KBM-7 (cell line): ENCODE results near the gene COL1A2.

ENCODE experiments used
- DNase-seq: peaks from one replicate; pipeline ENCODE4 v3.0.0-alpha.2; 2015
- in situ Hi-C: fragments of 300-500 bp; cut with MboI; formaldehyde crosslinking; loops from 2 replicates; pipeline ENCODE4 v1.14.3; 2020; ENCODE audit warnings: low sequenced_read_pairs, low pct_unique_long_range_greater_than_20kb, mixed read lengths

Gene COL1A2

DNA sequence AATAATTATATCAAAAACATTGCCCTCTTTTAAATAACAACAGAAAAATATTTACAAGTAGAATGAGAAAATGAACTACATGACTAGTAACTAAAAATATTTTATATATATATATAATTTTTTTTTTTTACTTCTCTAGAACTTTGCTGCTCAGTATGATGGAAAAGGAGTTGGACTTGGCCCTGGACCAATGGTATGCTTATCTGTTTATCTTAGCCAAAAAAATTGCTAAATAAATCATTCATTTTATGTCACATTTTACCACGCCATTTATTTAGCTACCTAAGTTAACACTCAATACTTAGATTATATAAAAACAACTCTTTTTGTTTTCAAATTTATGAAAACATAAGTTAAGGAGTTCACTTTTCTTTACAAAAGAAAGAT is 6.7 kb downstream of the COL1A2 start:
- in situ Hi-C loops = no loop called here
- DNase-seq = no peak

DNA sequence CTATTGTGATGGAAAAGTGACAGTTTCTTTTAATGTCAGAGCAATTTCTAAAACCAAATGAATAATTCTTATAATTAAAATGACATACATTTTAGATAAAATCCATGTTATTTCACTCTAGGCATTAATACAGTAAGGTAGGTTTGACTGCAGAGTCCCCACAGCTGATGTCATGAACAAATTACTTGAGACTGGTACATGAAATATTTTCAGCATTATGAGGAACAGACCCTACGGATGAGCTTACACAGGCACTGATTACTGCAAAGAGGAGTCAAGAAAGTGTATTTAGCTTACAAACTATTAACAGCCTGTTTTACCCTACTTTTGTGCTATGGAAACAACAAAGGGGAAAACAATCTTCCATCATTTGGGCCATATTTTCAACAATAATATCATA is 8.9 kb downstream of the COL1A2 start:
- DNase-seq = no peak
- in situ Hi-C loops = no loop called here

DNA sequence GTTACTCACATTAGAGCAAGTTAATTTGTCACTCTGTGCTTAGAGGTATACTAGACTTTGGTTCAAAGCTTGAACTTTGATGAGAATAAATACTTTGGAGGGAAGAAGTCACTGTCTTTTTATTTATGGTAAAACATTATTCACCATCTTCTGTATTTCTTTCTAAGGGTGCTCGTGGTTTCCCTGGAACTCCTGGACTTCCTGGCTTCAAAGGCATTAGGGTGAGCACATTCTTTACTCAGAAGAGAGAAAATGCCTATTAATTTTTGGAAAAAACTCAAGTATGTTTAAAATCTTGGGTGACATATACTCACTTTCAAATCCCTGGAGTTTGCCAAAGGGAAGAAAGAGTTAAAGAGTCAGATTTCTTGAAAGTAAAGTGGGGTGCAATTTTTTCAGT is 10.8 kb downstream of the COL1A2 start:
- in situ Hi-C loops = no loop called here
- no peak for DNase-seq

DNA sequence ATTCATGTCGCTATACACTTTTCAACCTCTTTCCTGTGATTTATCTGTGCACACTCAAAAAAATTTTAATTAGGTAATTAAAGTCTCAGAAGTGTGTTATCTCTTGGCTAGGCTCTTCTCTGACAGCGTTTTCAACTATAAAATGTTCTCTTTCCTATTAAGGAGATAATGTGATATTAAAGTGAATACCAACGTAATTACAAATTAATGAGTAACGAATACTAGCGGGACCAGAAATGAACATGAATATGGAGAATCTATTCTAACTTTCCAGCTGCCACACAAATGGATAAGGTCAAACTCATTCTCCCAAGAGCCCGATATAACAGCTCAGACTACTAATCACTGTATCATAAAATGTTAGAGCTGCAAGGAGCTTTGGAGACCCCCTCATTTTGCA is 12.0 kb downstream of the COL1A2 start:
- DNase-seq = no peak
- in situ Hi-C loops = no loop called here

DNA sequence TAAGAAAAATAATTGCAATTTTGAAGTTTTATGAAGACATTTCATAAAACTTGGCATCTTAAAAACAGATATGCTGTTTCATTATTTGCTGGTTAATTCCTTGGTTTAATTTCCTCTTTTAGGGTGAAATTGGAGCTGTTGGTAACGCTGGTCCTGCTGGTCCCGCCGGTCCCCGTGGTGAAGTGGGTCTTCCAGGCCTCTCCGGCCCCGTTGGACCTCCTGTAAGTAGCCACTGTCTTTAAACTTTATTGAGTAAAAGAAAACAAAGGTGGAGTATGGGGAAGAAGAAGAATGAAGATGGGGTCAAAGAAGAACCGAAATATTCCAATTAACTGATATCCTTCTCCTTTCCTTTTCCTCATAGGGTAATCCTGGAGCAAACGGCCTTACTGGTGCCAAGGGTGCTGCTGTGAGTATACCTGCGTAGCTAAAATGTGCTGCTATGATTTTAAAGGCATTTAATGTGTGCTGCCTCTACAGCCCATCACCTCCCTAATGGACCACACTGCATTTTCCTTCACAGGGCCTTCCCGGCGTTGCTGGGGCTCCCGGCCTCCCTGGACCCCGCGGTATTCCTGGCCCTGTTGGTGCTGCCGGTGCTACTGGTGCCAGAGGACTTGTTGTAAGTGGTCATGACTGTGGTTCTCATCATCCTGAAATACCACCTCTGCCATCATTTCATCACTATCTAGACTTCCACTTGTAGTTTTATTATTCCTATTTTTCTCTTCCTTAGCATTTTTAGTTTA is 14.7 kb downstream of the COL1A2 start:
- no peak for DNase-seq
- in situ Hi-C loops = no loop called here

DNA sequence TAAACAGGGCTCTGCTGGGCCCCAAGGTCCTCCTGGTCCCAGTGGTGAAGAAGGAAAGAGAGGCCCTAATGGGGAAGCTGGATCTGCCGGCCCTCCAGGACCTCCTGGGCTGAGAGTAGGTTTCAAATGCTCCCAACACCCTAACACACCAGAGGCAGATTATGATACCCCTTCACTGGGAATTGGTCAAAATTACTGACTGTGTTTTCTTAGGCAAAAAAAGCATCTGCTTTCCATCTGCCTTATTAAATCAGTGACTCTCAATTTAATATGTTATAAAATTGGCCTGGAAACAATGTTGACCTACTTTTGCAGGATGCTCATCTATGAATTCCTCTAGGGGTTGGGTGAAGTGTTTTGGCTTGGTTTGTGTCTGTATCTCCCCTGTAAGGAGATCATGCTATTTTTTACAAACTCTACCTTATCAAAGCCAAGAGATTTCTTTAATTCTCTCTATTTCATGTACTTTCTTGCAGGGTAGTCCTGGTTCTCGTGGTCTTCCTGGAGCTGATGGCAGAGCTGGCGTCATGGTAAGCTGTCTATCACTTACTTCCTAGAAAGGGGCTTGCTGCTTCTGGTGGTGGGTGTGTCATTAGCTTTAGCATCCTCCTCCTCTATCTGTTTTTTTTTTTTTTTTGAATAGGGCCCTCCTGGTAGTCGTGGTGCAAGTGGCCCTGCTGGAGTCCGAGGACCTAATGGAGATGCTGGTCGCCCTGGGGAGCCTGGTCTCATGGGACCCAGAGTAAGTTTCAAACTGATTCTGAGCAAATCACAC is 15.9 kb downstream of the COL1A2 start:
- in situ Hi-C loops = no loop called here
- DNase-seq = no peak

DNA sequence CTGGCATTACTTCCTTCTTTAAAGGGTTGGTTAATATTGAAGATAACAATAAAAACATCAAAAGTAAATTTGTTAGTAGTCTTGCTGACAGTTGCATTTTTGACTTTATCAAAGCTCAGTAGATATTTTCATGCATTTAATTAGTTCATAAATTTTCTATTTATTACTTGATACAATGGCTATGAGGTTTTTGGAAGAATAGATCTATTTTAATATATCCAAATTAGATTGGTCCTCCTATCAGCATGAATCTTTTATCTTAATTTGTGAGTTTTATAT is 16.4 kb downstream of the COL1A2 start:
- in situ Hi-C loops = no loop called here
- DNase-seq = no peak

DNA sequence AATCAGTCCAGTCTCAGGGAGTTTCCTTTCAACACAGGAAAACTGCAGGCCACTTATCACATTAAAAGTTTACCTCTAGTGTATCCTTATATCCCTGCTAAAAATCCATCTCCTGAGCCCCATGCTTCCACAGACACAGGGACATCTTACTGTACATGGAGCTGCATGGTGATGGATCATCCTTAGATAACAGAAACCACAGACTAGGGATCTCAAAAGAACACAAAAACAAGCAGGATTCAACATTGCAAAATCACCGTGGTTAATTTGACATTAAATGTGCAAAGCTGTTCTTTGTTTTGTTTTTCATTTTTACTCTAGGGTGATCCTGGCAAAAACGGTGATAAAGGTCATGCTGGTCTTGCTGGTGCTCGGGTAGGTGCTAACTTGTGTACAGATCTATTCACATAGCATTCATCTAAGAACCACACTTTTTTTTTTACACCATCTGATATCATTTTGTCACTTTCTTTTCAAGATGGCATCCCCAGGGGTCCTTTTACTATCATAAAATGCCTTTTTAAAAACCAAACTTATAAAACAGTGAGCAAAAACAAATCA is 18.1 kb downstream of the COL1A2 start:
- in situ Hi-C loops = no loop called here

DNA sequence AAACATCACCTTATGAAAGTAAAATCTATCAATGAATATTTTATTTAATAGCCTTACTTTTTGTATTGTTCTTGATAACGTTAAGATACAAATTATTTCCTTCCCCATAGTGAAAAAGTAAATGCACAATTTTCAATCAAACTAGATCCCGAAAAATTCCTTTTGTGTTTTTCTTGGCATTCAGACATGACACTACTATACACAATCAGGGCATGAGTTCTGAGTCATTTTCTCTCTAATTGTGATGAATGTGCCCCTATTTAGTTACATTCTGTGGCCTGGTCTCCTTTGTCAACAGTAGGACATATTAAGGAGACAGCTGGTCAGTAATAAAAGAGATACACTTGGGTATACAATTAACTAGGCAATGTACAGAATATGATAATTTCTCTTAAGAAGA is 19.8 kb downstream of the COL1A2 start:
- DNase-seq = no peak
- in situ Hi-C loops = no loop called here

More for the DNA sequence above, 18.1 kb downstream of the COL1A2 start:
- DNase-seq = no peak

DNA sequence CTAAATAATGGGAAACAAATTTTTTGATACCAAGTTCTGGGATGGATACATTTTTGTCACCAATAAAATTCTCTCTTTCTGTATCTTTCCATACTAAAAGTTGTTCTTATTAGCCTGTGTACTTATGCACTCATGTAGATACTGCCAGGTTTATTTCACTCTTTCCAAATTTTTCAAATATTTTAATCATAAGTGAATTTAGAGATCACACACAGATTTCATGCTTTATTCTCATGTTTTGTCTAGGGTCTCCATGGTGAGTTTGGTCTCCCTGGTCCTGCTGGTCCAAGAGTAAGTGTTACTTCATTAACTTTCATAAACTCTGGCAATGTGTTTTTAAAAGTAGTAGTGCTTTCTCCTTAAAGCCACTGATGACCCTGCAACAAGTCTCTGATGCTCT is 20.3 kb downstream of the COL1A2 start:
- DNase-seq = no peak
- in situ Hi-C loops = no loop called here

DNA sequence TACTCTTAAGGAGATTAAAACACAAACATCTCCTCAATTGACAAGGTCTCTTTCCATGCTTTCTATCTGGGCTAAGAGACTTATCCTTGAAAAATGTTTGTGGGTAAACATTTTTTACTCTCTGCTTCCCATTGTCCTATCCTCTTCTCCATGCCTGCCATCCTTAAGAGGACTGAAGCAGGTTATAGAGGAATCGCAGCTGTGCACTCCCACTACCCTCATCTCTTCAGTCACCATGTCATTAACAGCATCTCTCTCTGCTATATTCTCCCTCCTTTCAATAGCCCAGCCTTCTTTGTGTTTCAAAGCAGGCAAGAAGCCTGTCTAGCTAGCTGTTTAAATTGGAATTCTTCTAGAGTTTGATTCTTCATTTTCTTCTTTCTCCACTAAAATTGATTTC is 22.6 kb downstream of the COL1A2 start:
- in situ Hi-C loops = no loop called here
- DNase-seq = no peak

DNA sequence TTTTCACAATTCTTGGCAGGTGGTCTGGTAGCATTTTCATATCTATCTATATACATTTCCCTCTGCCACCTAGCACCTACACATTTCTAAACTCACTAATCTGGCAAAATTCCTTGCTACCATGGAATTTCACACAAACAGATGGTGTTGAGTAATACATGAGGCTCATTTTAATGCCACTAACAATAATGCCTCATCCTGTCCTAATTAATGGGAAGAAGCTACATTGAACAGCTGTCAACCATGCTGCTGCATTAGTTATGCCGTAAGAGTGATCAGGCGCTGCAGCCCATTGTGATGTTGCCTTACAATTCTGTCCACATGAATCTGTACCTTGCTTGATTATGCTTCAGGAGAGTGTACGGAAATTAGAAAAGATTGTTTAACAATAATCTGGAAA is 23.2 kb downstream of the COL1A2 start:
- in situ Hi-C loops = no loop called here
- DNase-seq = no peak

DNA sequence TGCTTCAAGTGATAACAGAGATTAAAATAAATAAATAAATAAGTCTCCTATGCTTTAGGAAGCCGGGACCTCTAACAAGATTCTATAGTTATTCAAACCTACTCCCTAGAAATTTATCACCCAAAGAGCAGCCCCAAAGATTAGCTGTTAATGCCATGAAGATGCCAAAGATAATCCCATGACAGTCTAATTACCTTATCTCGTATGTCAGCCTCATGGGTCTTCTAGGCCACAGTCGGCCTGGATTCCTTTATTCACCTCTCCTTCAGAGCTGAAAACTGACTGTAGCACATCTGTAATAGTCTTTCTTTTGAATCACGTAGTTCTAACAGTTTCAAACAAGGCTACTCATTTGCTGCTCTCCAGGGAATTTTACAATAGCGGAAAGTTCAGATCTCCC is 24.2 kb downstream of the COL1A2 start:
- in situ Hi-C loops = no loop called here
- no peak for DNase-seq

DNA sequence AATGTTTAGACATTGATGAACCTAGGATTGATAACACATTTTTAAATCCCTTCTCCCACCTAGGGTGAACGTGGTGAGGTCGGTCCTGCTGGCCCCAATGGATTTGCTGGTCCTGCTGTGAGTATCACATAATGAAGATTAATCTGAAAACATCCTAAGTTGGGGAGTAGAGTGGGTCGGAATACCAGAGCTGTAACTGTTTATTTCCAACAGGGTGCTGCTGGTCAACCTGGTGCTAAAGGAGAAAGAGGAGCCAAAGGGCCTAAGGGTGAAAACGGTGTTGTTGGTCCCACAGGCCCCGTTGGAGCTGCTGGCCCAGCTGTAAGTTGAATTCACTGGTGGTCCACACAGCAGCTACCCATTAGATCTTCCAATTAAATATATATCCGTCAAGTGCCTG is 25.6 kb downstream of the COL1A2 start:
- DNase-seq = no peak
- in situ Hi-C loops = no loop called here

DNA sequence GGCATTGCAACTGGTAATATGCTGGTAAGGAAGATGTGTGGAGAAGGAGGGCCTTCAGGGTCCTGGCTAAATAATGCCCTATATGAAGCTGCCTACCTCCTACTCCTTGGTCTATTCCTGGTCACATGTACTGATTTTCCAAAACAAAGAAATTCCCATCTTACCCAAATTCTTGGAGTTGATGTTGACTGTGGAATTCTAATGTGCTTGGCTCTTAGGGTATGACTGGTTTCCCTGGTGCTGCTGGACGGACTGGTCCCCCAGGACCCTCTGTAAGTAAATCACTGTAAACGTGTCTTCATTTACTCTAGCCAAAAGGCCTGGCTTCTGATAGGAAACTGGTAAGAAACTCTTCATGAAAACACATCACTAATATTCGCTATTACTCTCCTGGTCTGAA is 27.0 kb downstream of the COL1A2 start:
- in situ Hi-C loops = no loop called here
- no peak for DNase-seq

DNA sequence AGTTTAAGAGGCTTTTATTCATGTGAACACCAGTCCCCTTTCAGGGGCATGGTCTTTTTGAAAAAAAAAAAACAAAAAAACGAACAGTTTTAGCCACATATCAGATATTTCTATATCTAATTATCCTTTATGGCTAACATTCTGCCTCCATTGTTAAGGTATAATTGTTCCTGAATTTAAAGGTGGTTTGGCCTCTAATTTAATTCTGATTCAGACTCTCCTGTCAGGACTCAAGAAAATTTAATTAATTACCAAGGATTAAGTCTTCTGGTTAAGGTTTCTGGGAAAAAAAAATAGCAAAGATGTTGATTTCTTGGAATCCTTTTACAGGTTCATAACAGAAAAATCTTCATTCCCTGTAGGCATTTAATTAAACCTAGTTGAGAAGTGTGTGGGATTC is 27.4 kb downstream of the COL1A2 start:
- DNase-seq = no peak
- in situ Hi-C loops = no loop called here

DNA sequence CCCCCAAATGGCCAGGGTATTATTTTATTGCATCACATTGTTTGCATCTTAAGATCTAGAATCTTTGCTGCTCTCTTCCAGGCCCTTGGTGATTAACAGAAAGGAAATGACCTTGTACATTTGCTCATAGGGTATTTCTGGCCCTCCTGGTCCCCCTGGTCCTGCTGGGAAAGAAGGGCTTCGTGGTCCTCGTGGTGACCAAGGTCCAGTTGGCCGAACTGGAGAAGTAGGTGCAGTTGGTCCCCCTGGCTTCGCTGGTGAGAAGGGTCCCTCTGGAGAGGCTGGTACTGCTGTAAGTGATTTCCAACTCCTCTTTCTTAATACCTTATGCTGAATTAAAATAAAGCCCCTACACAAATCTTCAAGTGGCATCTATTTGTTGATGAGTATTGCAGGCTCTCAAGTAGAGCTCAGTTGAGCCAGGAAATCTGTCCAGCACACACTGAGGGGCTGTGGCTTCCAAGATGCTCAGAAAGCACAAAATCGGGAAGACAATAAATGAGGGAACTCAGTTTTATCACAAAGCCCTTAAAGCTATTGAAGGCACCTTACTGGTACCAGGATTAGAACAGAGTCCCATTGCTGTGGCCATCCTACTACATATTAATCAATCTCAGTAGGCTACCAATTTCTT is 28.2 kb downstream of the COL1A2 start:
- in situ Hi-C loops = no loop called here
- DNase-seq = no peak

DNA sequence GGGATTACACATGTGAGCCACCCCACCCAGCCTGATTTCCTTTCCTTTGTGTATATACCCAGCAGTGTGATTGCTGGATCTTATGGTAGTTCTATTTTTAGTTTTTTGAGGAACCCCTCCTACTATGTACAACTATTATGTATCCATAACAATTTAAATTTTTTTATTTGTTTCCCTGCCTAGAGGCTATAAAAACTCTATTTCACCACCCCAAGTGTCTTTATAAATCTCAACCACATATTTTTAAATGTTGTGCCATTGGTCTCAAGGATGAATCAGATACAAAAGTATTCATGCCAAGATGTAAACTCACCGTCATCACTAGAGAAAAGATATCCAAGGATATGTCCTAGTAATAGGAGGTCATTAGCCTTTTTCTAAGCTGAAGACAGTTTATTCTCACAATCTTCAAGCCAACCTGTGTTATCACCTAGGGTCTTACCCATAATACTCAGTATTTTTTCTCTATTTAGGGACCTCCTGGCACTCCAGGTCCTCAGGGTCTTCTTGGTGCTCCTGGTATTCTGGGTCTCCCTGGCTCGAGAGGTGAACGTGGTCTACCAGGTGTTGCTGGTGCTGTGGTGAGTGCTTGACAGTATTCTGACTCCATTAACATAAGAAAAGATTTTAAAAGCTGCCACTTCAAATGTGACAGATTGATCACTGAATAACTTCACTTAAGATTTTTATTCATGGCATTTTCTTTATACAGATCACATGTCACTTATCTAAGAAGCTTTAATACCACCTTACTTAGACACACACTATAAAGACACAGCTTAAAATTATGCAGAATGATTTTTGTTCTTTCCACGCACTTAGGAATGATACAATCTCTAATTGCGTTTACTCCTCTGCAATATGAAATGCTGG is 29.4 kb downstream of the COL1A2 start:
- in situ Hi-C loops = no loop called here

DNA sequence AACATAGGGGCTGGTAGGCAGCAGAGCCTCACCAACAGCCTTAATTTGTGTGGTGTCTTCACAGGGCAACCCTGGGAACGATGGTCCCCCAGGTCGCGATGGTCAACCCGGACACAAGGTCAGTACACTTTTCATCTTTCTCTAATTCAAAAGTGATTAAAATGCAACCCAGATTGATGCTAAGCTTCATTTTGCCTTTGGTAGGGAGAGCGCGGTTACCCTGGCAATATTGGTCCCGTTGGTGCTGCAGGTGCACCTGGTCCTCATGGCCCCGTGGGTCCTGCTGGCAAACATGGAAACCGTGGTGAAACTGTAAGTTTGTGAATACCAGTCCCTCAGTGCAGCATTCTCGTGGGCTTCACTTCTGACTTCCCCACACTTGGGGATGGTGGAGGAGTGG is 30.9 kb downstream of the COL1A2 start:
- DNase-seq = no peak
- in situ Hi-C loops = no loop called here

More for the DNA sequence above, 29.4 kb downstream of the COL1A2 start:
- no peak for DNase-seq
